HepG2 (cell line): Measurements from ENCODE around the gene PIK3CB. TPM values are rescaled to one million over a fixed set of nuclear protein-coding genes. Genes with fewer than 3 reads are reported as not detected.

ENCODE experiments used
- HNF4G ChIP-seq, 2 experiments: sonication (generic) in 1 of 2; formaldehyde crosslinking in 1 of 2; IDR thresholded peaks; 2 replicates each; pipeline versions ENCODE4 v1.4.0 to v1.6.1; 2011 to 2020; ENCODE audit warnings: borderline replicate concordance in 2 of 2, low read depth in 2 of 2, mild to moderate bottlenecking in 2 of 2, low read length in 1 of 2, missing genetic modification reagents in 1 of 2, moderate library complexity in 1 of 2
- HNRNPH1 ChIP-seq: fragments of 200-400 bp; formaldehyde crosslinking; optimal IDR thresholded peaks from 2 replicates; pipeline ENCODE3; 2017; ENCODE audit warnings: mild to moderate bottlenecking, low read depth, low read length
- POLR2G ChIP-seq: fragments of 200-400 bp; formaldehyde crosslinking; IDR thresholded peaks from 2 replicates; pipeline ENCODE4 v1.6.1; 2018; ENCODE audit warnings: mild to moderate bottlenecking, low read depth, low read length, moderate library complexity
- RBAK ChIP-seq: sonication (generic); formaldehyde crosslinking; IDR thresholded peaks from 2 replicates; pipeline ENCODE4 v1.5.1; 2020; ENCODE audit warnings: mild to moderate bottlenecking, missing genetic modification reagents
- XBP1 ChIP-seq: sonication (generic); formaldehyde crosslinking; IDR thresholded peaks from 2 replicates; pipeline ENCODE4 v1.5.0; 2020; ENCODE audit warnings: missing genetic modification reagents
- ZBTB1 ChIP-seq: sonication (generic); formaldehyde crosslinking; IDR thresholded peaks from 2 replicates; pipeline ENCODE4 v1.4.0; 2020; ENCODE audit warnings: missing genetic modification reagents, borderline replicate concordance
- ZNF441 ChIP-seq: sonication (generic); formaldehyde crosslinking; IDR thresholded peaks from 2 replicates; pipeline ENCODE4 v1.7.0; 2021; ENCODE audit warnings: missing genetic modification reagents, borderline replicate concordance
- polyA plus RNA-seq, 8 experiments: library from polyadenylated mRNA; depleted of rRNA in 3 of 8; stranded (reverse) in 7 of 8; unstranded in 1 of 8; fragments of >200 nt; fragmentation: Illumina TruSeq in 4 of 8; extraction: Trizol in 4 of 8; gene quantifications; 2 replicates each; pipeline versions ENCODE4 v1.2.1 to v1.2.3, GENCODE V29; 2011 to 2016; ENCODE audit warnings: low read depth in 4 of 8, missing spikeins in 1 of 8, mixed read lengths in 1 of 8; ENCODE audit not compliant: insufficient read depth in 1 of 8
- total RNA-seq, 5 experiments: library from RNA; depleted of rRNA; stranded (reverse); fragments of >200 nt; fragmentation: Illumina TruSeq; extraction: Trizol; gene quantifications; 2 replicates each; pipeline ENCODE4 v1.2.3, GENCODE V29; 2016; ENCODE audit warnings: low read depth in 1 of 5
- TF ChIP-seq, protein P1 (sequence below): sonication (generic); formaldehyde crosslinking; IDR thresholded peaks from 2 replicates; pipeline ENCODE4 v1.5.1; 2020; ENCODE audit warnings: mild to moderate bottlenecking, missing genetic modification reagents, borderline replicate concordance
- TF ChIP-seq, protein P2 (sequence below): sonication (generic); formaldehyde crosslinking; IDR thresholded peaks from 2 replicates; pipeline ENCODE4 v1.4.0; 2020; ENCODE audit warnings: missing genetic modification reagents
- TF ChIP-seq, protein P3 (sequence below): sonication (generic); formaldehyde crosslinking; IDR thresholded peaks from 2 replicates; pipeline ENCODE4 v1.4.0; 2020; ENCODE audit warnings: missing genetic modification reagents
- TF ChIP-seq, protein P4 (sequence below): sonication (generic); formaldehyde crosslinking; IDR thresholded peaks from 2 replicates; pipeline ENCODE4 v1.4.0; 2020; ENCODE audit warnings: mild to moderate bottlenecking, low read depth, missing genetic modification reagents

Gene PIK3CB
- total and polyA plus RNA-seq, 2 of the 13 experiments (the other 11 are each of a cell fraction or from before 2014, with no cell fraction given) = 6.6 to 18.7 TPM

DNA sequence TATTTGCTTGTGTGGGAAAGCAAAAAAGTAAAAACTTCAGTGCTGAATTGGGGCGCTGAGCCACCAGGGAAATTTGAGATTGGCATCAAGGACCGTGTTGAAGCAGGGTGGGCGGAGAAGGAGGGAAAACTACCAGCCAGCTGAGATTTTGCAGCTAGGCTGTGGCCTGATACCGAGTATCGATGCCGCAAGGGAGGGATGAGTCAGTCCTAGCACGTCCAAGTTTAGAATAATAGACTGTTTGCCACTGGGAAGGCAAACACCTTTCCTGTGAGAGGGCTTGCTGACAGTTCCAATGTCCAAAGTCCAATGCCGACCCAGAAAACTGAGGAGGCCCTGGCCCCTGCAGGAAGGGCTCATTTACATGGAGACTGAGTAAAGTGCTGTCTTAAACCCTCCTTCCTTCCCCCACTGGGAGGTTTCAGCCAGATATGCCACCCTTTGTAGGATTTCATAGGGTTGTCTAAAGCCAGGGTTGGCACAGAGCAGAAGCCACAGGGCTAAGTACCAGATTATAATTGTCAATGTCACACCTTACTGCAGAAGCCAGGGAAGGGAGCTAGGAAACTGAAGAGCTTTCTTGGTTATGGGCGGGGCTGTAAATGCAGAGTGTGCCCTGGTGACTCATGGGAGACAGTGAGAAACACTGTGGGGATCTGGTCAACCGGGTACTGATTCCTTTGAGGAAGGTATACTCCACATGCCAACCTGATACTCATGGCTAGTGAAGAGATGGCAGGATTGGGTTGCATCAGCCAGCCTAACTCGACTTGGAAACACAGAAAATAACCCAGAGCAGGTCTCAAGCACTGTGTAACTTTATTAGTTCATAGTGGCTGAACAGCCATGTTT lies 28.4 kb upstream of the PIK3CB start (continued):
- TF ChIP-seq XBP1 (CRISPR knock-in tag) = peak; percentile 90; the same call in 1 of the 2 replicates
- TF ChIP-seq ZBTB1 = no peak
- no peak for TF ChIP-seq RBAK
- peak; percentile 65 for TF ChIP-seq POLR2G
- TF ChIP-seq, protein P1, sequence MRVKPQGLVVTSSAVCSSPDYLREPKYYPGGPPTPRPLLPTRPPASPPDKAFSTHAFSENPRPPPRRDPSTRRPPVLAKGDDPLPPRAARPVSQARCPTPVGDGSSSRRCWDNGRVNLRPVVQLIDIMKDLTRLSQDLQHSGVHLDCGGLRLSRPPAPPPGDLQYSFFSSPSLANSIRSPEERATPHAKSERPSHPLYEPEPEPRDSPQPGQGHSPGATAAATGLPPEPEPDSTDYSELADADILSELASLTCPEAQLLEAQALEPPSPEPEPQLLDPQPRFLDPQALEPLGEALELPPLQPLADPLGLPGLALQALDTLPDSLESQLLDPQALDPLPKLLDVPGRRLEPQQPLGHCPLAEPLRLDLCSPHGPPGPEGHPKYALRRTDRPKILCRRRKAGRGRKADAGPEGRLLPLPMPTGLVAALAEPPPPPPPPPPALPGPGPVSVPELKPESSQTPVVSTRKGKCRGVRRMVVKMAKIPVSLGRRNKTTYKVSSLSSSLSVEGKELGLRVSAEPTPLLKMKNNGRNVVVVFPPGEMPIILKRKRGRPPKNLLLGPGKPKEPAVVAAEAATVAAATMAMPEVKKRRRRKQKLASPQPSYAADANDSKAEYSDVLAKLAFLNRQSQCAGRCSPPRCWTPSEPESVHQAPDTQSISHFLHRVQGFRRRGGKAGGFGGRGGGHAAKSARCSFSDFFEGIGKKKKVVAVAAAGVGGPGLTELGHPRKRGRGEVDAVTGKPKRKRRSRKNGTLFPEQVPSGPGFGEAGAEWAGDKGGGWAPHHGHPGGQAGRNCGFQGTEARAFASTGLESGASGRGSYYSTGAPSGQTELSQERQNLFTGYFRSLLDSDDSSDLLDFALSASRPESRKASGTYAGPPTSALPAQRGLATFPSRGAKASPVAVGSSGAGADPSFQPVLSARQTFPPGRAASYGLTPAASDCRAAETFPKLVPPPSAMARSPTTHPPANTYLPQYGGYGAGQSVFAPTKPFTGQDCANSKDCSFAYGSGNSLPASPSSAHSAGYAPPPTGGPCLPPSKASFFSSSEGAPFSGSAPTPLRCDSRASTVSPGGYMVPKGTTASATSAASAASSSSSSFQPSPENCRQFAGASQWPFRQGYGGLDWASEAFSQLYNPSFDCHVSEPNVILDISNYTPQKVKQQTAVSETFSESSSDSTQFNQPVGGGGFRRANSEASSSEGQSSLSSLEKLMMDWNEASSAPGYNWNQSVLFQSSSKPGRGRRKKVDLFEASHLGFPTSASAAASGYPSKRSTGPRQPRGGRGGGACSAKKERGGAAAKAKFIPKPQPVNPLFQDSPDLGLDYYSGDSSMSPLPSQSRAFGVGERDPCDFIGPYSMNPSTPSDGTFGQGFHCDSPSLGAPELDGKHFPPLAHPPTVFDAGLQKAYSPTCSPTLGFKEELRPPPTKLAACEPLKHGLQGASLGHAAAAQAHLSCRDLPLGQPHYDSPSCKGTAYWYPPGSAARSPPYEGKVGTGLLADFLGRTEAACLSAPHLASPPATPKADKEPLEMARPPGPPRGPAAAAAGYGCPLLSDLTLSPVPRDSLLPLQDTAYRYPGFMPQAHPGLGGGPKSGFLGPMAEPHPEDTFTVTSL = peak; percentile 85
- no peak for TF ChIP-seq HNRNPH1
- TF ChIP-seq, protein P2, sequence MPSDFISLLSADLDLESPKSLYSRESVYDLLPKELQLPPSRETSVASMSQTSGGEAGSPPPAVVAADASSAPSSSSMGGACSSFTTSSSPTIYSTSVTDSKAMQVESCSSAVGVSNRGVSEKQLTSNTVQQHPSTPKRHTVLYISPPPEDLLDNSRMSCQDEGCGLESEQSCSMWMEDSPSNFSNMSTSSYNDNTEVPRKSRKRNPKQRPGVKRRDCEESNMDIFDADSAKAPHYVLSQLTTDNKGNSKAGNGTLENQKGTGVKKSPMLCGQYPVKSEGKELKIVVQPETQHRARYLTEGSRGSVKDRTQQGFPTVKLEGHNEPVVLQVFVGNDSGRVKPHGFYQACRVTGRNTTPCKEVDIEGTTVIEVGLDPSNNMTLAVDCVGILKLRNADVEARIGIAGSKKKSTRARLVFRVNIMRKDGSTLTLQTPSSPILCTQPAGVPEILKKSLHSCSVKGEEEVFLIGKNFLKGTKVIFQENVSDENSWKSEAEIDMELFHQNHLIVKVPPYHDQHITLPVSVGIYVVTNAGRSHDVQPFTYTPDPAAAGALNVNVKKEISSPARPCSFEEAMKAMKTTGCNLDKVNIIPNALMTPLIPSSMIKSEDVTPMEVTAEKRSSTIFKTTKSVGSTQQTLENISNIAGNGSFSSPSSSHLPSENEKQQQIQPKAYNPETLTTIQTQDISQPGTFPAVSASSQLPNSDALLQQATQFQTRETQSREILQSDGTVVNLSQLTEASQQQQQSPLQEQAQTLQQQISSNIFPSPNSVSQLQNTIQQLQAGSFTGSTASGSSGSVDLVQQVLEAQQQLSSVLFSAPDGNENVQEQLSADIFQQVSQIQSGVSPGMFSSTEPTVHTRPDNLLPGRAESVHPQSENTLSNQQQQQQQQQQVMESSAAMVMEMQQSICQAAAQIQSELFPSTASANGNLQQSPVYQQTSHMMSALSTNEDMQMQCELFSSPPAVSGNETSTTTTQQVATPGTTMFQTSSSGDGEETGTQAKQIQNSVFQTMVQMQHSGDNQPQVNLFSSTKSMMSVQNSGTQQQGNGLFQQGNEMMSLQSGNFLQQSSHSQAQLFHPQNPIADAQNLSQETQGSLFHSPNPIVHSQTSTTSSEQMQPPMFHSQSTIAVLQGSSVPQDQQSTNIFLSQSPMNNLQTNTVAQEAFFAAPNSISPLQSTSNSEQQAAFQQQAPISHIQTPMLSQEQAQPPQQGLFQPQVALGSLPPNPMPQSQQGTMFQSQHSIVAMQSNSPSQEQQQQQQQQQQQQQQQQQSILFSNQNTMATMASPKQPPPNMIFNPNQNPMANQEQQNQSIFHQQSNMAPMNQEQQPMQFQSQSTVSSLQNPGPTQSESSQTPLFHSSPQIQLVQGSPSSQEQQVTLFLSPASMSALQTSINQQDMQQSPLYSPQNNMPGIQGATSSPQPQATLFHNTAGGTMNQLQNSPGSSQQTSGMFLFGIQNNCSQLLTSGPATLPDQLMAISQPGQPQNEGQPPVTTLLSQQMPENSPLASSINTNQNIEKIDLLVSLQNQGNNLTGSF = 0 out of 2 replicates have a peak, but pooled peaks have one; percentile 55
- TF ChIP-seq, protein P3, sequence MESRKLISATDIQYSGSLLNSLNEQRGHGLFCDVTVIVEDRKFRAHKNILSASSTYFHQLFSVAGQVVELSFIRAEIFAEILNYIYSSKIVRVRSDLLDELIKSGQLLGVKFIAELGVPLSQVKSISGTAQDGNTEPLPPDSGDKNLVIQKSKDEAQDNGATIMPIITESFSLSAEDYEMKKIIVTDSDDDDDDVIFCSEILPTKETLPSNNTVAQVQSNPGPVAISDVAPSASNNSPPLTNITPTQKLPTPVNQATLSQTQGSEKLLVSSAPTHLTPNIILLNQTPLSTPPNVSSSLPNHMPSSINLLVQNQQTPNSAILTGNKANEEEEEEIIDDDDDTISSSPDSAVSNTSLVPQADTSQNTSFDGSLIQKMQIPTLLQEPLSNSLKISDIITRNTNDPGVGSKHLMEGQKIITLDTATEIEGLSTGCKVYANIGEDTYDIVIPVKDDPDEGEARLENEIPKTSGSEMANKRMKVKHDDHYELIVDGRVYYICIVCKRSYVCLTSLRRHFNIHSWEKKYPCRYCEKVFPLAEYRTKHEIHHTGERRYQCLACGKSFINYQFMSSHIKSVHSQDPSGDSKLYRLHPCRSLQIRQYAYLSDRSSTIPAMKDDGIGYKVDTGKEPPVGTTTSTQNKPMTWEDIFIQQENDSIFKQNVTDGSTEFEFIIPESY = peak; percentile 52
- TF ChIP-seq HNF4G (IDR thresholded peaks at IDR 0.05; ENCODE audit: borderline replicate concordance, low read depth, low read length) = peak; percentile 99
- peak; percentile 99 for TF ChIP-seq HNF4G (CRISPR knock-in tag; IDR thresholded peaks at IDR 0.05; ENCODE audit: borderline replicate concordance, low read depth)
- no peak for TF ChIP-seq ZNF441 (CRISPR knock-in tag)
- TF ChIP-seq, protein P4, sequence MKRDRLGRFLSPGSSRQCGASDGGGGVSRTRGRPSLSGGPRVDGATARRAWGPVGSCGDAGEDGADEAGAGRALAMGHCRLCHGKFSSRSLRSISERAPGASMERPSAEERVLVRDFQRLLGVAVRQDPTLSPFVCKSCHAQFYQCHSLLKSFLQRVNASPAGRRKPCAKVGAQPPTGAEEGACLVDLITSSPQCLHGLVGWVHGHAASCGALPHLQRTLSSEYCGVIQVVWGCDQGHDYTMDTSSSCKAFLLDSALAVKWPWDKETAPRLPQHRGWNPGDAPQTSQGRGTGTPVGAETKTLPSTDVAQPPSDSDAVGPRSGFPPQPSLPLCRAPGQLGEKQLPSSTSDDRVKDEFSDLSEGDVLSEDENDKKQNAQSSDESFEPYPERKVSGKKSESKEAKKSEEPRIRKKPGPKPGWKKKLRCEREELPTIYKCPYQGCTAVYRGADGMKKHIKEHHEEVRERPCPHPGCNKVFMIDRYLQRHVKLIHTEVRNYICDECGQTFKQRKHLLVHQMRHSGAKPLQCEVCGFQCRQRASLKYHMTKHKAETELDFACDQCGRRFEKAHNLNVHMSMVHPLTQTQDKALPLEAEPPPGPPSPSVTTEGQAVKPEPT = peak; percentile 72; the same call in 1 of the 2 replicates
